HepG2 (cell line): ENCODE results near the gene SECTM1. TPM values are rescaled to one million over a fixed set of nuclear protein-coding genes. Genes with fewer than 3 reads are reported as not detected.

Experiments
- ETS1 ChIP-seq: sonication (generic); formaldehyde crosslinking; IDR thresholded peaks from 2 replicates; pipeline ENCODE4 v1.4.0; 2020; ENCODE audit warnings: missing genetic modification reagents
- FOXO4 ChIP-seq: sonication (generic); formaldehyde crosslinking; conservative IDR thresholded peaks from 2 replicates; pipeline ENCODE4 v1.8.1; 2023; ENCODE audit warnings: missing genetic modification reagents
- KMT2A ChIP-seq: sonication (generic); formaldehyde crosslinking; IDR thresholded peaks from 2 replicates; pipeline ENCODE4 v1.4.0; 2020; ENCODE audit warnings: missing genetic modification reagents
- POLR2A ChIP-seq, 2 experiments: IDR thresholded peaks; 2 replicates each; pipeline ENCODE4 v1.6.1; 2011; ENCODE audit warnings: low read depth in 2 of 2, low read length in 2 of 2, mild to moderate bottlenecking in 1 of 2, moderate library complexity in 1 of 2; ENCODE audit not compliant: insufficient read depth in 1 of 2
- SAP130 ChIP-seq: IDR thresholded peaks from 2 replicates; pipeline ENCODE4 v1.6.1; 2016; ENCODE audit warnings: low read depth
- SCMH1 ChIP-seq: sonication (generic); formaldehyde crosslinking; IDR thresholded peaks from 2 replicates; pipeline ENCODE4 v1.9.0; 2021; ENCODE audit warnings: missing genetic modification reagents, mild to moderate bottlenecking, borderline replicate concordance
- U2AF1 ChIP-seq: fragments of 200-400 bp; formaldehyde crosslinking; optimal IDR thresholded peaks from 2 replicates; pipeline ENCODE3; 2017; ENCODE audit warnings: mild to moderate bottlenecking, low read depth, low read length
- ZBTB43 ChIP-seq: sonication (generic); formaldehyde crosslinking; conservative IDR thresholded peaks from 2 replicates; pipeline ENCODE4 v1.4.0; 2020; ENCODE audit warnings: missing genetic modification reagents
- ZFP1 ChIP-seq: IDR thresholded peaks from 2 replicates; pipeline ENCODE4 v1.6.1; 2016
- ZFP82 ChIP-seq: sonication (generic); formaldehyde crosslinking; IDR thresholded peaks from 2 replicates; pipeline ENCODE4 v1.5.1; 2020; ENCODE audit warnings: mild to moderate bottlenecking, missing genetic modification reagents, borderline replicate concordance
- ZHX2 ChIP-seq, 2 experiments: sonication (generic) in 1 of 2; formaldehyde crosslinking in 1 of 2; IDR thresholded peaks; 2 replicates each; pipeline versions ENCODE4 v1.6.1 to v1.9.0; 2014 to 2022; ENCODE audit warnings: antibody characterized with exemption in 1 of 2, borderline replicate concordance in 1 of 2, inconsistent platforms in 1 of 2, low read depth in 1 of 2, missing genetic modification reagents in 1 of 2
- ZMYM4 ChIP-seq: sonication (generic); formaldehyde crosslinking; IDR thresholded peaks from 2 replicates; pipeline ENCODE4 v1.8.1; 2023; ENCODE audit warnings: mild to moderate bottlenecking, missing genetic modification reagents
- ZNF224 ChIP-seq: sonication (generic); formaldehyde crosslinking; IDR thresholded peaks from 2 replicates; pipeline ENCODE4 v1.5.0; 2020; ENCODE audit warnings: mild to moderate bottlenecking, missing genetic modification reagents
- ZNF350 ChIP-seq: sonication (generic); formaldehyde crosslinking; IDR thresholded peaks from 2 replicates; pipeline ENCODE4 v1.4.0; 2020; ENCODE audit warnings: mild to moderate bottlenecking, low read depth, missing genetic modification reagents, borderline replicate concordance
- ZNF709 ChIP-seq: sonication (generic); formaldehyde crosslinking; IDR thresholded peaks from 2 replicates; pipeline ENCODE4 v1.5.0; 2020; ENCODE audit warnings: mild to moderate bottlenecking, missing genetic modification reagents
- ZNF724P ChIP-seq: sonication (generic); formaldehyde crosslinking; IDR thresholded peaks from 2 replicates; pipeline ENCODE4 v1.8.0; 2022; ENCODE audit warnings: missing genetic modification reagents, borderline replicate concordance
- polyA plus RNA-seq, 8 experiments: library from polyadenylated mRNA; depleted of rRNA in 3 of 8; stranded (reverse) in 7 of 8; unstranded in 1 of 8; fragments of >200 nt; fragmentation: Illumina TruSeq in 4 of 8; extraction: Trizol in 4 of 8; gene quantifications; 2 replicates each; pipeline versions ENCODE4 v1.2.1 to v1.2.3, GENCODE V29; 2011 to 2016; ENCODE audit warnings: low read depth in 4 of 8, missing spikeins in 1 of 8, mixed read lengths in 1 of 8; ENCODE audit not compliant: insufficient read depth in 1 of 8
- total RNA-seq, 5 experiments: library from RNA; depleted of rRNA; stranded (reverse); fragments of >200 nt; fragmentation: Illumina TruSeq; extraction: Trizol; gene quantifications; 2 replicates each; pipeline ENCODE4 v1.2.3, GENCODE V29; 2016; ENCODE audit warnings: low read depth in 1 of 5

SECTM1 gene
- total and polyA plus RNA-seq, 2 of the 13 experiments (the other 11 are each of a cell fraction or from before 2014, with no cell fraction given): 3.5 to 5.3 TPM

- TF ChIP-seq ZFP82 (CRISPR knock-in tag) (no peak), SAP130 (CRISPR knock-in tag) (peak; percentile 93), ZNF724P (CRISPR knock-in tag) (no peak), ZFP1 (CRISPR knock-in tag) (0 out of 2 replicates have a peak, but pooled peaks have one; percentile 36), FOXO4 (CRISPR knock-in tag) (no peak), KMT2A (CRISPR knock-in tag) (no peak), ZHX2 (IDR thresholded peaks at IDR 0.05; ENCODE audit: low read depth) (0 out of 2 replicates have a peak, but pooled peaks have one; percentile 66), ZHX2 (CRISPR knock-in tag; IDR thresholded peaks at IDR 0.05; ENCODE audit: borderline replicate concordance) (no peak), POLR2A (IDR thresholded peaks at IDR 0.05; ENCODE audit: insufficient read depth in 1 of 2, low read depth in 2 of 2, low read length in 2 of 2) (peak in 1 of 2 experiments; percentile 47; a peak in 1 of 4 replicates), SCMH1 (no peak), ETS1 (CRISPR knock-in tag) (no peak), ZMYM4 (CRISPR knock-in tag) (peak; percentile 60; the same call in 1 of the 2 replicates), ZNF709 (no peak), U2AF1 (no peak), ZNF350 (CRISPR knock-in tag) (peak; percentile 69; the same call in 1 of the 2 replicates), ZNF224 (CRISPR knock-in tag) (no peak), ZBTB43 (CRISPR knock-in tag) (no peak)
Measured at GRCh38 chr17:82330322-82331239, 3.0 kb downstream of the SECTM1 start (continued).
